VCaP (cell line): ENCODE results near the gene C17orf100.
A peak's percentile ranks its signal among the peaks of the same experiment; 100 is the strongest.

ENCODE experiments used
- H3K27ac ChIP-seq: fragments of 450-650 bp; 2 replicates; pipeline ENCODE4 v1.5.1; 2017
- TF ChIP-seq, protein P1 (sequence below): fragments of 450-650 bp; conservative IDR thresholded peaks from 2 replicates; pipeline ENCODE4 v1.5.1; 2017; ENCODE audit warnings: mild to moderate bottlenecking, moderate library complexity

The C17orf100 gene

DNA sequence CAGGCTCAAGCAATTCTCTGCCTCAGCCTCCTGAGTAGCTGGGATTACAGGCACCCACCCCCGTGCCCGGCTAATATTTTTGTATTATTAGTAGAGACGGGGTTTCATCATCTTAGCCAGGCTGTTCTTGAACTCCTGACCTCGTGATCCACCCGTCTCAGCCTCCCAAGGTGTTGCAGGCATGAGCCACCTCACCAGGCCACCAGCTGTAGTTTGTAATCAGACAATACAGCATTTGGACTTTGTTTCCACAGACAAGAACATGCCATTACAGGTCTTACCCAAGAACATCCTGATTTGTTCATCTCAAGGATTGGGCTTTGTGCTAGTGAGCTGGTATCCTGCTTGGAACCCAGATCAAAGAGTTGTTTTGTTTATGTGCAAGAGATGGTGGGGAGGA is 30.1 kb downstream of the C17orf100 start:
- H3K27ac ChIP-seq: peak overlapping the region; percentile 26
- TF ChIP-seq, protein P1, sequence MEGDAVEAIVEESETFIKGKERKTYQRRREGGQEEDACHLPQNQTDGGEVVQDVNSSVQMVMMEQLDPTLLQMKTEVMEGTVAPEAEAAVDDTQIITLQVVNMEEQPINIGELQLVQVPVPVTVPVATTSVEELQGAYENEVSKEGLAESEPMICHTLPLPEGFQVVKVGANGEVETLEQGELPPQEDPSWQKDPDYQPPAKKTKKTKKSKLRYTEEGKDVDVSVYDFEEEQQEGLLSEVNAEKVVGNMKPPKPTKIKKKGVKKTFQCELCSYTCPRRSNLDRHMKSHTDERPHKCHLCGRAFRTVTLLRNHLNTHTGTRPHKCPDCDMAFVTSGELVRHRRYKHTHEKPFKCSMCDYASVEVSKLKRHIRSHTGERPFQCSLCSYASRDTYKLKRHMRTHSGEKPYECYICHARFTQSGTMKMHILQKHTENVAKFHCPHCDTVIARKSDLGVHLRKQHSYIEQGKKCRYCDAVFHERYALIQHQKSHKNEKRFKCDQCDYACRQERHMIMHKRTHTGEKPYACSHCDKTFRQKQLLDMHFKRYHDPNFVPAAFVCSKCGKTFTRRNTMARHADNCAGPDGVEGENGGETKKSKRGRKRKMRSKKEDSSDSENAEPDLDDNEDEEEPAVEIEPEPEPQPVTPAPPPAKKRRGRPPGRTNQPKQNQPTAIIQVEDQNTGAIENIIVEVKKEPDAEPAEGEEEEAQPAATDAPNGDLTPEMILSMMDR: no peak

DNA sequence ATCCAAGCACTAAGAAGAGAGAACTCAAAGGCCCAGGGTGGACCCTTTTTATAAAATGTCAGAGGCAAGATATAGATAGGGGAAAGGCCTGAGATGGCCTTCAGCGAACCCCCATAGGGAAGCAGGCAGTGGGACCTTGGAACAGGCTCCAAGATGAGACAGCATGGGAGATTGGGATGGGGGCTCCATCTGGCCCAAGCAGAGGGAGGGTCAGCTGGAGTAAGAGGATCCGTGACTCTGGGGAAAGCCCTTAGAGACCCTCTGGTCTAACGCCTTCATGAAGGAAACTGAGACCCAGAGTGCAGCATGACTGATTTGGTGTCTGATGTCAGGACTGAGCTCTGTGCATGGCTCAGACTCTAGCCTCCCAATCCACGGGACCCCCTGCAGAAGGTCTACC is 30.8 kb downstream of the C17orf100 start:
- no peak overlapping the region for H3K27ac ChIP-seq
- TF ChIP-seq, protein P1: no peak

DNA sequence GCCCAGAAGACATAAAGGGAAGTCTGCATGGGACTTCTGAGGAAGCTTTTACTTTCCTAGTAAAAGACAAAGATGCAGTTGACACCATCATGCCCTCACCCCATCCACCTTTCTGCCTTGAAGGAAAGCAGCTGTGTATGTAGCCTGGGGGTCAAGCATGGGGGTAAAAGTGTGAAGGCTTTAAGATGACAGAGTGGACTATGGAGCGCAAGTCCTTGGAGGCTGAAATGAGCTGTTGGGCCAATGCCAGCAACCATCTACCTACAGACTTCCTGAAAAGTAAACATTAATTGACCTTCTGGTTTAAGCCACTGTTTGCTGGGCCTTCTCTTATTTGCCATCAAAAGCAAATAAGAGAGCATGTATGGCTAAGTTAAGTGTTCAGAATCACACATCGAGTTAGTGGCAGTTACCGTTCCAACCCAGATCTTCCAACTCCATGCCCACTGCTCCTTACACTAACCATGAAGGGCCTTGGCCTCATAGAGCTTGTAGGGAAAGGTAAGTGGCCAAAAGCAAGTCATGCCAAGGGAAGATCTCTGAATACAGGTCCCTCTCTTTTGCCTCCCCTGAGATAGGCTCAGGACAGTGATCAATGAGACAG is 31.6 kb downstream of the C17orf100 start:
- no peak overlapping the region for H3K27ac ChIP-seq
- TF ChIP-seq, protein P1: no peak

DNA sequence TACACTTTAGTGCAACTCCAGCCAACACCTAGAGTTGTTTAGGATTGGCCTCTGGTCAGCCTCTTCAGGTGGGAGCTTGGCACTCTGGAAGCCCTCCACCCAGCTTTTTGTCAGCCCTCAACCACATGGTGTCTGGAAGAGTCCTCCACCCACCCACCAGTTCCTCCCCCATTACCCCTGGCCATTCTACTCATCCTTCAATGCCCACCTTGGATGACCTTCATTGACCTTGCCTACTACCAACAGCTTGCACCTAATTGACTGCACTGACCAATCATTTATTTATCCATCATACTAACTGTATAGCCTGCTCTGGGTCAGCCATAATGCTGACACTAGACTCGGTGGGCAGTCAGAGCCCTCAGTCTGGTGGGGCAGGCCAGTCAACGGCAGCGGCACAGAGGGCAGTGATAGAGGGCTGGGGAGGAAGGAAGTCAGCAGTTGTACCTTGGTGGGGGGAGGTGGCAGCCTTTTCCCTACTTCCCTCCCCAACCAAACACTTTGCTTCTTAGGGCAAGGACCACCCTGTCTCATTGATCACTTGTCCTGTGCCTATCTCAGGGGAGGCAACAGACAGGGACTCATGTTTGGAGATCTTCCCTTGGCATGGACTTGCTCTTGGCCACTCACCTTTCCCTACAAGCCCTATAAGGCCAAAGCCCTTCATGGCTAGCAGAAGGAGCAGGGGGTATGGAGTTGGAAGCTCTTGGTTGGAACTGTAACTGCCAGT is 32.3 kb downstream of the C17orf100 start:
- no peak overlapping the region for H3K27ac ChIP-seq
- TF ChIP-seq, protein P1: no peak

DNA sequence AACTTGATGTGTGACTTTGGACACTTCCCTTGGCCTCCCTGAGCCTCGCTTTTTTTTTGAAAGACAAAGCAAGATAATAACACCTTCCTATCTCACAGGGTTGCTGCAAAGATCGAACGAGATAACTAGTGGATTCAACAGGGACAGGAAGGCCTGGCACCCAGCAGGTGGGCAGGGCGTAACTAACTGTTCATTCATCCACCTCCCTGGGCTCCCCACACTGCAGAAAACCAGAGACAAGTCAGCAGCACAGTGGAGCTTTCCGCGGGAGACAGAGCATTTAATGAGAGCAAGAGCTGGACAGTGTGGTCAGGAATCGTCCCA is 32.9 kb downstream of the C17orf100 start:
- no peak overlapping the region for H3K27ac ChIP-seq
- TF ChIP-seq, protein P1: no peak

DNA sequence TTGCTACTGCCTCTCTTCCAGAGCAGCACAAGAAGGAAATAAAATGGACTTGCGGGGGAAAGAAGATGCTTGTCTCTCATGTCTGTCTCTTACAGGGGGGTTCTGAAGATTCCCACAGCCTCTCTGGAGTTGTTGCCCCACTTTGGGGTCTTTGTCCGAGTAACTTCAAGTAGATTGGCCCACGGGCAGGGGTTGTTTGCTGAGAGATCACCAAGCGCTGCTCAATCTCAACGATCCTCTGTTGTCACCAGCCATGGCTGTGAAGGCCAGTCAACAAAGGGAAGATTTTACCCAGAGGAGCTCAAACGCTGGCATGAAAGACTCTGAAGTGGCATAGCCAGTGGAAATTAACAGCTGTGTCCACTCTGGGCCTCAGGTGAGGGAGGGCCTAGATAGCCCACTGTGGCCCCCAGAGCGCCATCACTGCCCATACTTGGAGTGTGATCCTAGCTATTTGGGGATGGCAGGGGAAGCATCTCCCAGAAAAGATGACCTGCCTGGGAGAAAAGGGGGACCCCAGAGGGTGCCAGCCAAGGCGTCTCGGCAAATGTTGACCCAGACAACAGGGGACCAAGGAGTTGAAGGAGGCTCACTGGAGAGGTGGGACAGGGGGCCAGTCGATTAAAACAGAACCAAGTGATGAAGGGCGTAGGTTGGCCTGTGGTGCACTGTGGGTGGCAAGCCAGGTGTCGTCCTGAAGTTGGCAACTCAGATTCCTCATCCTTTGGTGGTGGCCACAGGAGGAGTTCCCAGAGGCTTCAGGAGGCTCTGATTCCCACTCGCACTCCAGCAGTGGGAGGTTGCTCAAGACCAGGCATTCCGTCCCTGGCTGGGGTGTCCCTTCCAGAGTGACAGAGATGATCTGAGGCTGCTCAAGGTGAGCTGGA is 33.6 kb downstream of the C17orf100 start:
- TF ChIP-seq, protein P1: no peak
- no peak overlapping the region for H3K27ac ChIP-seq

DNA sequence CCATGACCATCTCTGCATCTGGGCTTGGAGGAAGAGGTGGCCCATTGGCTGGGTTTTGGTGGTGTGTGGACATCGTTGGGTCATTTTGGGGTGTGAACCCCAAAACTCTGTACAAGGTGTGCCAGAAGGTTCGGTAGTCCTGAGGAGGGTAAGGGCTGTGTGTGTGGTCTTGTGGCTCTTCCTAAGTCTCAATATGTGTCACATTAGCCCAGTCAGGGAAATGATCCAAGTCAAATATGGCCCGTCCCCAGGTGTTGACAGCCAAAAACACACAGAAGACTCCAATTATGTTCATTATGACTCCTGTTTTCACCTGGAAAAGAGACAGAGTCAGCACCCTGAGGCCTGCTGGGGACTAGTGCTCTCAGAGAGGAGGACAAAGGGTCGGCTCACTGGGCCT is 34.5 kb downstream of the C17orf100 start:
- TF ChIP-seq, protein P1: no peak
- no peak overlapping the region for H3K27ac ChIP-seq
